Astrocyte of the spinal cord (primary cell): Measurements from ENCODE around the gene DRAP1.

Experiments used
- DNase-seq: peaks from one replicate; pipeline ENCODE4 v3.0.0; 2011; ENCODE audit warnings: low read depth, low spot score
- H3K4me3 ChIP-seq: 2 replicates; pipeline ENCODE4 v1.5.1; 2011; ENCODE audit warnings: low read depth, mild to moderate bottlenecking, low read length, moderate library complexity
- in situ Hi-C: cut with HindIII; loops from 2 replicates; pipeline ENCODE4 v1.10.0; 2017; ENCODE audit warnings: low sequenced_read_pairs
- TF ChIP-seq, protein P1 (sequence below): IDR thresholded peaks from 2 replicates; pipeline ENCODE4 v1.5.1; 2012; ENCODE audit warnings: low read depth, mild to moderate bottlenecking, low read length, inconsistent platforms

The DRAP1 gene

DNA sequence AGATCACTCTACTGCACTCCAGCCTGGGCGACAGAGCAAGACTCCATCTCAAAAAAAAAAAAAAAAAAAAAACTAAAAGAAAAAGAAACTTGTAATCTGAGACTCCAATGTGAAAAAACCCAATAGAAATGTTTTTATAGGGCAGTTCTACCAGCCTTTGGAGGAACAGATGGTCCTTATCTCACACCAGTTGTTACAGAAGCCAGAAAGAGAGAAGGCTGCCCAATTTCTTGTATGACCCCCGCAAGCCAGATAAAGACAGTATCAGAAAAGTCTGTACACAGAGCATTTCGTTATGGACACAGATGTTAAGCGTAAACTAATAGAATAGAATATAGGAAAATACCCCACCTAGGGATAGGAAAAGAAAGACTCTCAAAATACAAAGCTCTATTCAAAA is 14.8 kb downstream of the DRAP1 start:
- in situ Hi-C loops: no loop called here
- no peak overlapping the region for H3K4me3 ChIP-seq
- TF ChIP-seq, protein P1, sequence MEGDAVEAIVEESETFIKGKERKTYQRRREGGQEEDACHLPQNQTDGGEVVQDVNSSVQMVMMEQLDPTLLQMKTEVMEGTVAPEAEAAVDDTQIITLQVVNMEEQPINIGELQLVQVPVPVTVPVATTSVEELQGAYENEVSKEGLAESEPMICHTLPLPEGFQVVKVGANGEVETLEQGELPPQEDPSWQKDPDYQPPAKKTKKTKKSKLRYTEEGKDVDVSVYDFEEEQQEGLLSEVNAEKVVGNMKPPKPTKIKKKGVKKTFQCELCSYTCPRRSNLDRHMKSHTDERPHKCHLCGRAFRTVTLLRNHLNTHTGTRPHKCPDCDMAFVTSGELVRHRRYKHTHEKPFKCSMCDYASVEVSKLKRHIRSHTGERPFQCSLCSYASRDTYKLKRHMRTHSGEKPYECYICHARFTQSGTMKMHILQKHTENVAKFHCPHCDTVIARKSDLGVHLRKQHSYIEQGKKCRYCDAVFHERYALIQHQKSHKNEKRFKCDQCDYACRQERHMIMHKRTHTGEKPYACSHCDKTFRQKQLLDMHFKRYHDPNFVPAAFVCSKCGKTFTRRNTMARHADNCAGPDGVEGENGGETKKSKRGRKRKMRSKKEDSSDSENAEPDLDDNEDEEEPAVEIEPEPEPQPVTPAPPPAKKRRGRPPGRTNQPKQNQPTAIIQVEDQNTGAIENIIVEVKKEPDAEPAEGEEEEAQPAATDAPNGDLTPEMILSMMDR: no peak
- no peak for DNase-seq

DNA sequence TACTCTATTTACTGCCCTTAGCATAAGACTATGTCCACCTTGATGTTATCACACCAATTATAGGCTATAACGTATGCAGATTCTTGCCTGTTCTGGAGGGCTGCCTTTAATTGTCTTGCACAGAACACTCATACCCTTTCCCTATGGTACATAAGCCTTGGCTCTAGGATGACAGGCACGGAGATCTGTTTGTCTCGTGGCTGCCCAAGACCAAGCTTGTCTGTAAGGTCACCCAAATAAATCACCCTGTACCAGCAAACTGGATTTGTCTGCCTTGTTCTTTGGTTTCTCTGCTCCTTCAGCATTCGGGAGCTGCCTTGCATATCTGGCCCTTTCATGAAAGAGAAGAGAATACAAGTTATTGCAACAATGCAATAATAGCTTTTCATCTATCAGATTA is 18.5 kb downstream of the DRAP1 start:
- TF ChIP-seq, protein P1: no peak
- in situ Hi-C loops: no loop called here
- no peak overlapping the region for H3K4me3 ChIP-seq
- DNase-seq: no peak

GRCh38 chr11:65941720-65942310 is 22.6 kb downstream of the DRAP1 start:
- no peak for DNase-seq
- no peak overlapping the region for H3K4me3 ChIP-seq
- in situ Hi-C loops: no loop called here
- TF ChIP-seq, protein P1: no peak

DNA sequence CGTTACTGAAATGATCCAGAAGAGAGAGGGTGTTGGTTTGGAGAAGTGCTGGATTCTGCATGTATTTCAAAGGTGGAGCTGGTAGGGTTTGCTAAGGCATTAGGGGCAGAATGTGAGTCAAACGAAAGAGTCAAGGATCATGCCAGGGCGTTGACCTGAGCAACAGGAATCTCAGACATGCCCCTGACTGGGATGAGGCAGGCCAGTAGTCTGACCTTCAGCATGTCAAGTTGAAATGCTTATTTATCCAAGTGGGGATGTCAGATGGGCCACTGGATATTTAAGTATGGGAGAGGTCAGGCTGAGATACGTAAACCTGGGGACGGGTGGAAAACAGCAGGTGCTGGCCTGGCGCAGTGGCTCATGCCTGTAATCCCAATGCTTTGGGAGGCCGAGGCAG is 23.3 kb downstream of the DRAP1 start:
- in situ Hi-C loops: no loop called here
- H3K4me3 ChIP-seq: no peak overlapping the region
- no peak for DNase-seq
- TF ChIP-seq, protein P1: no peak

GRCh38 chr11:65944191-65944590 is 25.0 kb downstream of the DRAP1 start:
- no peak overlapping the region for H3K4me3 ChIP-seq
- TF ChIP-seq, protein P1: no peak
- DNase-seq: no peak
- in situ Hi-C loops: no loop called here

- in situ Hi-C loops: no loop called here
- TF ChIP-seq, protein P1: no peak
- no peak overlapping the region for H3K4me3 ChIP-seq
- DNase-seq: no peak
These were observed 25.5 kb downstream of the DRAP1 start for GRCh38 chr11:65944767-65945166.

DNA sequence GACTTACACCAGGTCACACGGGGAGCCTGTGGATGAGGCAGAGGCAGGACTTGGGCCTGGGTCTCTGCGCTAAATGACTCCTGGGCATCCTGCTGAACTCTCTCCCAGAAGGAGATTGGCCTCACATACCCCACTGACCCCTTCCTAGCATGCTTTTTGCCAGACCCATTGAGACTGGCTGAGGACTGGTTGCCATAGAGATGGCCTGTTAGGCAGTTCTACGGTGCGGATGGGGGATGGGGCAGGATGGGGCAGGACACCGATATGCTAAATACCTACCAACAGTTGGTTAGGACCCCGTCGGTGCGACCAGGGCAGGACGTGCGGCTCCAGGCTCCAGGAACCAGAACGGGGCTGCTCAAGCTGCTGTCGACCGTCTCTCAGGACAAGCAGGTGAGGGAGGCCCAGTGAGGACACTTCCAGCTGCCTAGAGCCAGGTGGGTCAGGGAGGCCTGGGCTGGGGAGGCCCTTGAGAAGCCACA is 26.2 kb downstream of the DRAP1 start, which contains the start of gene TSGA10IP:
Gene TSGA10IP (plus strand): TSS at position 51 of the 482 bp plus-strand sequence. CDS start 196 bp downstream, at position 247.
- no peak for DNase-seq
- TF ChIP-seq, protein P1: no peak
- in situ Hi-C loops: no loop called here
- H3K4me3 ChIP-seq: no peak within 1 kb of the TSS
